HUES48 (cell line): ENCODE measurements around the gene FUT3.
A peak's percentile ranks its signal among the peaks of the same experiment; 100 is the strongest.

ENCODE experiments used
- H3K27ac ChIP-seq: one replicate; pipeline ENCODE4 v1.7.0; 2013; ENCODE audit warnings: low read depth, low read length, inconsistent platforms
- H3K27me3 ChIP-seq: 2 replicates; pipeline ENCODE4 v1.6.1; 2013; ENCODE audit warnings: mild to moderate bottlenecking, low read length; ENCODE audit not compliant: control insufficient read depth, insufficient read depth
- H3K36me3 ChIP-seq: 2 replicates; pipeline ENCODE4 v1.6.1; 2013; ENCODE audit warnings: low read length; ENCODE audit not compliant: control insufficient read depth, insufficient read depth
- H3K4me1 ChIP-seq: 2 replicates; pipeline ENCODE4 v1.6.1; 2013; ENCODE audit warnings: mild to moderate bottlenecking, low read length; ENCODE audit not compliant: control insufficient read depth, insufficient read depth
- H3K4me3 ChIP-seq: 2 replicates; pipeline ENCODE4 v1.5.1; 2013; ENCODE audit warnings: mild to moderate bottlenecking, low read depth, low read length
- H3K9ac ChIP-seq: 2 replicates; pipeline ENCODE4 v1.6.1; 2013; ENCODE audit warnings: mild to moderate bottlenecking, low read depth, low read length, moderate library complexity
- H3K9me3 ChIP-seq: 2 replicates; pipeline ENCODE4 v1.6.1; 2013; ENCODE audit warnings: low read length; ENCODE audit not compliant: control insufficient read depth, insufficient read depth

The FUT3 gene

GRCh38 chr19:5806133-5806489 lies 45.1 kb downstream of the FUT3 start:
- no peaks in the 10 kb centered on the region for H3K9me3 ChIP-seq
- peaks cover 10% of the 10 kb centered on the region for H3K27me3 ChIP-seq
- H3K4me3 ChIP-seq = peak overlapping the region; percentile 60; the same call in 1 of the 2 replicates
- H3K36me3 ChIP-seq = no peaks in the 10 kb centered on the region
- H3K9ac ChIP-seq = no peak overlapping the region
- H3K27ac ChIP-seq = no peak overlapping the region
- peaks cover 3% of the 10 kb centered on the region; the same call in 1 of the 2 replicates for H3K4me1 ChIP-seq

DNA sequence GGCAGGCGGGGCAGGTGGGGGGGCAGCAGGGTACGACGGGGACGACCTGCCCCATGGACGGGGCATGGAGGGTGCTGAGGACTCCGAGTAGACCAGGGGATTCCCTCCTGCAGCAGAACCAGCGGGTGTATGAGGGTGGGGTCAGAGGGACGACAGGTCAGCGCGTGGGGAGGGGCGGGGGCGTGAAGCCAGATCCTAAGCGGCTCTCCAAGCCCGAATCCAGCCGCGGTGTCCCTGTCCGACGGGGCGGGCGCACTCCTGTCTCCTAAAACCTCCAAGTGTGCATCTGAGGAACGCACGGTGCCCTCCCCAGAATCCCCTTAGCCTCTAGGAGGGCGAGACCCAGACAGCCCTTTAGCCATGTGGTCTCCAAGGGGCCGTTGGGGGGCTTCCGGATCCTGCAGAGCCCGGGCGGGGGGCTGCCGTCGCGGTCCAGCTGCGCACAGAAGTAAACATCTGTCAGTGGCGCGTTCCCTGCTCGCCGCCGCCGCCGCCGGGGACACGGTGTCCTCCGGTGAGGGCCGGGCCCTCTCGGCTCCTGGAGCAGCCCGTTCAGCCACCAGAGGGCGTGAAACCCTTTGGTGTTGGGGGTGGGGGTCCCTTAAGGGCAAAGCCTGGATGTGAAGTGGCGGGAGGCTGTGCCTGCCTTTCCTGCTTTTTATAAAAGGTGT lies 45.7 kb downstream of the FUT3 start:
- Histone ChIP-seq H3K9ac (no peak overlapping the region), H3K4me3 (peak overlapping the region; percentile 60), H3K4me1 (peaks cover 3% of the 10 kb centered on the region; the same call in 1 of the 2 replicates)

GRCh38 chr19:5804516-5805461 lies 46.5 kb downstream of the FUT3 start, which contains the start of gene NRTN:
TSS of gene NRTN (plus strand) at chr19:5805067. CDS start at chr19:5824166, 19,099 bp downstream.
- Histone ChIP-seq H3K4me1 (peaks cover 3% of the 10 kb centered on the region; the same call in 1 of the 2 replicates), H3K4me3 (peak within 1 kb of the TSS; percentile 60), H3K9ac (no peak within 1 kb of the TSS), H3K9me3 (no peaks in the 10 kb centered on the region), H3K27me3 (peaks cover 10% of the 10 kb centered on the region), H3K27ac (no peak within 1 kb of the TSS), H3K36me3 (no peaks in the 10 kb centered on the region)

More for the DNA sequence above, 45.7 kb downstream of the FUT3 start:
- H3K9me3 ChIP-seq = no peaks in the 10 kb centered on the region
- no peak overlapping the region for H3K27ac ChIP-seq
- peaks cover 10% of the 10 kb centered on the region for H3K27me3 ChIP-seq
- no peaks in the 10 kb centered on the region for H3K36me3 ChIP-seq

DNA sequence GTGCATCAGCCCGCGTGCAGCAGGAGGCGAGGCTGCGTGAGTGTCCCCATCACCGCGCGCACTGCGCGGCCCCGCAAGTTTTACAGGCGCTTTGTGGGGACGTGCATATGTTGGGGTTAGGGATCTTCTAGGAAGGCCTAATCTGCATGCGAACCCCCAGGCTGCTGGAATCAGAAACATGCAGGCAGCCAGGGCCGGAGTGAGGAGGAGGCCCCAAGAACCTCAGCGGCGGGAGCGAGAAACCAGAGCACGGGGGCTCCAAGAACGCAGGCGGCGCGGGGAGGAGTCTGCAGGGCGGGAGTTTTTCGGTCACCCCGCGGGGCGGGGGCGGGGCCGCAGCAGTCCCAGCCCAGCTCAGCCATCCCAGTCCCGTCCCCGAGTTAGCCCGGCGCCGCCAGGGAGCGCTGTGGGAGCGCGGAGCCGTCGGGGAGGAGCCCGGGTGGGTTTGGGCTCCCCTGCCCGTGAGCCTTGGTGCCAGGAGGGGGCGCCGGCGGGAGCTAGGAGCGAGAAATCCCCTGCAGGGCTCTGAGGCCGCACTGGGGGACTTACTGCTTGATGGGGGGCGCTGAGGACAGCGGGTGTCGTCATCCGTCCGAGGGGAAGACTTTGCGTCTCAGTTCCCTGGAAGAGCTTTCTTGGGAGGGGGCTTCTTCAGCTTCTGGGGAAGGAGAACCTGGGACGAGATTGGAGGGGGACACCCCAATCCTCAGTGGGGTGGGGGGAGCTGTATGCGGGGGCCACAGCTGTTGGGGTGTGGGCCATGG lies 47.3 kb downstream of the FUT3 start:
- Histone ChIP-seq H3K4me3 (peak overlapping the region; percentile 44), H3K9me3 (no peaks in the 10 kb centered on the region), H3K4me1 (peaks cover 3% of the 10 kb centered on the region; the same call in 1 of the 2 replicates), H3K9ac (no peak overlapping the region), H3K27ac (peak overlapping the region; percentile 26), H3K27me3 (peaks cover 10% of the 10 kb centered on the region), H3K36me3 (no peaks in the 10 kb centered on the region)

DNA sequence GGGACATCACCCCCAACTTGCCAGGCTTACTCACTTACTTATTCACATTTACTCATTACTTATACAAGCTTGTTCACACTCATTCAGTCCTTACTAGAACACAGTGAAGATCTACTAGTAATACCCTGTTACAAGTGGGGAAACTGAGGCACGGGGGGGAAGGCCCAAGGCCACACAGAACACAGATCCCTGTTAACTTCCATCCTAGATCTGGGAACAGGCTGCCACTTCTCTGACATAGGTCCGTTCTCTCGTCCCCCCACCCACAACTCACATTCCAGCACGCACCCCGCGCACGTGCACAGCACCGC lies 47.9 kb downstream of the FUT3 start:
- Histone ChIP-seq H3K4me1 (peaks cover 3% of the 10 kb centered on the region; the same call in 1 of the 2 replicates), H3K27ac (peak overlapping the region; percentile 26), H3K9me3 (no peaks in the 10 kb centered on the region), H3K36me3 (no peaks in the 10 kb centered on the region), H3K27me3 (peaks cover 10% of the 10 kb centered on the region), H3K4me3 (peak overlapping the region; percentile 44), H3K9ac (no peak overlapping the region)

DNA sequence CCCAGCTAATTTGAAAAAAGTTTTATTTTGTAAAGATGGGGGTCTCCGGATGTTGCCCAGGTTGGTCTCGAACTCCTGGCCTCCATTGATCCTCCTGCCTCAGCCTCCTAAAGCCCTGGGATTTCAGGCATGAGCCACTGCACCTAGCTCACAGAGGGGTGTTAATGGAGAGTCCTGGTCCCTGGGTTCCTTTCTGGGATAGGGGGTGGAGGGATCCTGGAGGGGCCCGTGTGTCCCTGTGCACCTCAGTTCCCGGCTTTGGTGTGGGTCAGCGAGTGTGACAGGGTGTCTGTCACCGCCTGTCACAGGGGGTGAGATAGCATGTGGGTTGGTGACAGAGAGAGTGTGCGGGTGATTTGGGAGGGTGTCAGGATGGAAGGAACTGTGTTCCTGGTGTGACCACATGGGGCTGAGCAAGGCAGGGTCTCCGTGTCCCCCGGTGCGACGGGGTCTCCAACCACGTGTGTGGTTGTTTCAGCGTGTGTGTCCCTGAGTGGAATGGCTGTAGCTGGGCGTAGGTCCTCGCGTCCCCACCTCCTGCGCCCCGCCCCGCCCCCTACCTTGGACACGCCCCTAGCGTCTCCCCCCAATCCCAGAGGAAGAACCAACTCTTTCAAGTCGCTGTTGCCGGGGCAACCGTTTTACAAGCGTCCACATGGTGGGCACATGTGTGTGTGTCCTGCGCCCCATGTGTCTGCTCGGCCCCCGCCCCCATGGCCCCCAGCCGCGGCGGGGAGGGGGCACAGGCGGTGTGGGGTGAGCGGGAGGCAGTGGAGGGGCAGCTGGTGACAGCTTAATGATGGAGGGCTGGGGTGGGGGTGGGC lies 49.2 kb downstream of the FUT3 start:
- no peak overlapping the region for H3K9ac ChIP-seq
- H3K27me3 ChIP-seq = peaks cover 10% of the 10 kb centered on the region
- H3K4me3 ChIP-seq = peak overlapping the region; percentile 37; the same call in 1 of the 2 replicates
- H3K27ac ChIP-seq = no peak overlapping the region
- peaks cover 3% of the 10 kb centered on the region; the same call in 1 of the 2 replicates for H3K4me1 ChIP-seq
- no peaks in the 10 kb centered on the region for H3K9me3 ChIP-seq
- no peaks in the 10 kb centered on the region for H3K36me3 ChIP-seq

DNA sequence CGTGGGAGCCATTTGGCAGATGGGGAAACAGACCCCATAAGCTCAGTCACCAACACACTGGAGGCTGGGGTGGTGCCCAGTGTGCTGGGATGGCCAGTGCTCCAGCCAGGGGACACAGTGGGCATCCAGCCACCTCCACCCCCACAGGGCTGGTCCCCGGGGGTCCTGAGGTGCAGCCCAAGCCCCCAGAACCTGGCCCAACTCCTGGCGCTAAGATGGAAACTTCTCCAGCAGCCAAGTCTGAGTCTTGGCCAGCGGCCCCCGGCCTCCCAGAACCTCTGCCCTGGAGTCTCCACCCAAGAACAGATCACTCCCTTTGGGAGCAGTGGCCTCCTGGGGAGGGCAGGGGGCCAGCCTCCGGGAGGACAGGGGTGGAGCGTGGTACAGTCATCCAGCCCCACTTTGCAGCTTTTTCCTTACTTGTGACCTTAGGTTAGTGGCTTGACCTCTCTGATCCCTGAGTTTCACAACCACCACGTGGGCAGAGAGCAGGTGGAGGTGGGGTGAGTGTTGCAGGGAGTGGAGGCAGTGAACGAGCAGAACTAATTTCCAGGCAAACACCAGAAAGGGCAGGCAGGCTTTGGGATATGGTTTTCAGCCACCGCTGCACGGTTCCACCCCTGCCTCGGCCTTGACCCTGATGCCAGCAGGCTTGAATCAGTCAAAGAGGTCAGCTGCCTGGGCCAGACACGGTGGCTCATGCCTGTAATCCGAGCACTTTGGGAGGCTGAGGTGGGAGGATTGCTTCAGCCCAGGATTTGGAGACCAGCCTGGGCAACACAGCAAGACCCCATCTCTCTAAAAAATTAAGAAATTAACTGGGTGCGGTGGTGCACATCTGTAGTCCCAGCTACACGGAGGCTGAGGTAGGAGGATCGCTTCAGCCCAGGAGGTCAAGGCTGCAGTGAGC lies 50.6 kb downstream of the FUT3 start:
- no peak overlapping the region for H3K27ac ChIP-seq
- H3K9me3 ChIP-seq = no peaks in the 10 kb centered on the region
- no peak overlapping the region for H3K9ac ChIP-seq
- peaks cover 10% of the 10 kb centered on the region for H3K27me3 ChIP-seq
- no peaks in the 10 kb centered on the region for H3K36me3 ChIP-seq
- peaks cover 3% of the 10 kb centered on the region; the same call in 1 of the 2 replicates for H3K4me1 ChIP-seq
- no peak overlapping the region for H3K4me3 ChIP-seq

DNA sequence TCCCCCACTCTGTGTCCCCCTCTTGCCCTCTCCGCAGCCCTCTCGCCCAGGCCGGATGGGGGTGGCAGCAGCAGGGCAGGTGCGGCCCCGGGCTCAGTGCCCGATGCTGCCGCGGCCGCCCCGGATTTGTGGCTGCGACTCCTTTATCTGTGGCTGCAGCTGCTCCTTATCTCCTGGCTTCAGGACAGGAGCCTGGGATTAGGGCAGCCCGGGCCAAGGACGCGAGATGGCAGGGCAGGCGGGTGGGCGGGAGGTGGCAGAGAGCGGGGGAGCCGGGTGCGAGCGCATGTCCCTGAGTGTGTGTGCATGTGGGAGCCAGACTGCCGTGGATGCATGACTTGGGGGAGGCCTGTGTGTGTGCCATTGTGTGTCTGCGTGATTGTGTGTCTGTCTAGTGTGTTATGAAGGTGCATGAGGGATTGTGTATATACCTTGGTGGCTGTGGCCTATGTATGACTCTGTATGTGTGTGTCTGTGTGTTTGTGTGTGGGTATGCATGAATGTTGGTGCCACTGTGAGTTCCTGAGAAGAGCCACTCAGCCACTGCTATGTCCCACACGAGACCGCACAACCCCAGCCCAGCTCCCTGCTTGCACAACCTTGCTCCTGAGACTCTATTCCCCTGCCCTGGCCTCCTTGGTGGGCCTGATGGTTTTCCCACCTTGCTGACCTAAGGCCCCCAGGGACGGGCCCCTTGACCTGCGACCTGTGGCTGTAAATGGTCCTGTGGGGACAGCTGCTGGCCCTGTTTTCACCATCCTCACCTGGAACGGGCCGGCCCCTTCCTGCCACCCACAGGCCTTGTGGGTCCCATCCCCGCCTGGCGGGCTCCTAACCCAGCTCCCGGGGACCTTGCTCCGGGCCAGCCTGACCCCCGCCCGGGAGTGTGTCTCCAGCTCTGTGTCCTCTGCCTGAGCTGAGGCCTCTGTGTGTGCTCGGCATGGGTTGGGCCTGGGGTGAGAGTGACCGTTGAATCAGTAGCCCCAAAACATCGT lies 51.7 kb downstream of the FUT3 start:
- Histone ChIP-seq H3K27me3 (peaks cover 9% of the 10 kb centered on the region), H3K9me3 (no peaks in the 10 kb centered on the region), H3K9ac (no peak overlapping the region), H3K36me3 (no peaks in the 10 kb centered on the region), H3K27ac (no peak overlapping the region), H3K4me3 (no peak overlapping the region), H3K4me1 (peaks cover 3% of the 10 kb centered on the region; the same call in 1 of the 2 replicates)

GRCh38 chr19:5798244-5798643 lies 53.0 kb downstream of the FUT3 start:
- peaks cover 2% of the 10 kb centered on the region for H3K27me3 ChIP-seq
- H3K36me3 ChIP-seq = no peaks in the 10 kb centered on the region
- no peaks in the 10 kb centered on the region for H3K9me3 ChIP-seq
- H3K9ac ChIP-seq = no peak overlapping the region
- peaks cover 3% of the 10 kb centered on the region; the same call in 1 of the 2 replicates for H3K4me1 ChIP-seq
- no peak overlapping the region for H3K4me3 ChIP-seq
- H3K27ac ChIP-seq = no peak overlapping the region
